GM12875 (cell line): ENCODE measurements around the gene IFI44L.

Source experiments
- H3K4me3 ChIP-seq: one replicate; pipeline ENCODE4 v1.5.1; 2011; ENCODE audit warnings: low read depth, low read length, control low read depth
- TF ChIP-seq, protein P1 (sequence below): IDR thresholded peaks from 2 replicates; pipeline ENCODE4 v1.5.1; 2011; ENCODE audit warnings: low read depth, mild to moderate bottlenecking, control low read depth, inconsistent platforms, low read length, moderate library complexity, borderline replicate concordance; ENCODE audit not compliant: insufficient read depth

Gene IFI44L

GRCh38 chr1:78619803-78620579, at the start of gene IFI44L:
IFI44L (plus strand) TSS chr1:78620448; CDS start chr1:78627916, 7,468 bp downstream.
- peak within 1 kb of the TSS; percentile 56 for H3K4me3 ChIP-seq
- TF ChIP-seq, protein P1, sequence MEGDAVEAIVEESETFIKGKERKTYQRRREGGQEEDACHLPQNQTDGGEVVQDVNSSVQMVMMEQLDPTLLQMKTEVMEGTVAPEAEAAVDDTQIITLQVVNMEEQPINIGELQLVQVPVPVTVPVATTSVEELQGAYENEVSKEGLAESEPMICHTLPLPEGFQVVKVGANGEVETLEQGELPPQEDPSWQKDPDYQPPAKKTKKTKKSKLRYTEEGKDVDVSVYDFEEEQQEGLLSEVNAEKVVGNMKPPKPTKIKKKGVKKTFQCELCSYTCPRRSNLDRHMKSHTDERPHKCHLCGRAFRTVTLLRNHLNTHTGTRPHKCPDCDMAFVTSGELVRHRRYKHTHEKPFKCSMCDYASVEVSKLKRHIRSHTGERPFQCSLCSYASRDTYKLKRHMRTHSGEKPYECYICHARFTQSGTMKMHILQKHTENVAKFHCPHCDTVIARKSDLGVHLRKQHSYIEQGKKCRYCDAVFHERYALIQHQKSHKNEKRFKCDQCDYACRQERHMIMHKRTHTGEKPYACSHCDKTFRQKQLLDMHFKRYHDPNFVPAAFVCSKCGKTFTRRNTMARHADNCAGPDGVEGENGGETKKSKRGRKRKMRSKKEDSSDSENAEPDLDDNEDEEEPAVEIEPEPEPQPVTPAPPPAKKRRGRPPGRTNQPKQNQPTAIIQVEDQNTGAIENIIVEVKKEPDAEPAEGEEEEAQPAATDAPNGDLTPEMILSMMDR = no peak

- TF ChIP-seq, protein P1 = no peak
- no peak overlapping the region for H3K4me3 ChIP-seq
Measured at GRCh38 chr1:78570539-78570938, 49.7 kb upstream of the IFI44L start.

- no peak overlapping the region for H3K4me3 ChIP-seq
- TF ChIP-seq, protein P1 = no peak
Measured at GRCh38 chr1:78577257-78578100, 42.8 kb upstream of the IFI44L start.

GRCh38 chr1:78586572-78586971, 33.7 kb upstream of the IFI44L start:
- H3K4me3 ChIP-seq = no peak overlapping the region
- TF ChIP-seq, protein P1 = no peak

- H3K4me3 ChIP-seq = no peak overlapping the region
- TF ChIP-seq, protein P1 = no peak
Measured at GRCh38 chr1:78587211-78587610, 33.0 kb upstream of the IFI44L start.

GRCh38 chr1:78591971-78592370, 28.3 kb upstream of the IFI44L start:
- TF ChIP-seq, protein P1 = no peak
- H3K4me3 ChIP-seq = no peak overlapping the region
